ENCODE measurements around the gene IGFBPL1. TPM values are rescaled to one million over a fixed set of nuclear protein-coding genes. Genes with fewer than 3 reads are reported as not detected.

Gene IGFBPL1
- total RNA-seq, 1 donor from 2014 or later = 0.79 TPM

Other genes with a start within 250 kb of the IGFBPL1 start
- 9.3 TPM for gene ALDH1B1, start 31.8 kb downstream of the IGFBPL1 start, total RNA-seq
- 2.8 TPM for gene ANKRD18A, start 196.1 kb upstream of the IGFBPL1 start, total RNA-seq